HuH-7.5 (cell line): ENCODE measurements around the gene PPHLN1.
A peak's percentile ranks its signal among the peaks of the same experiment; 100 is the strongest.
"Not testable (repeated sequence)": the region's sequence is repeated elsewhere in the genome, so short reads cannot be mapped to it uniquely, and the experiment has no call there.

Source experiments
- DNase-seq: peaks from one replicate; pipeline ENCODE4 v3.0.0; 2011; ENCODE audit warnings: low spot score

Gene PPHLN1

GRCh38 chr12:42322567-42322966 is 3.4 kb upstream of the PPHLN1 start:
- no peak for DNase-seq

GRCh38 chr12:42323856-42324255 is 2.1 kb upstream of the PPHLN1 start:
- no peak for DNase-seq

- no peak for DNase-seq
Measured at GRCh38 chr12:42325326-42325652, 678 bp upstream of the PPHLN1 start.

- no peak for DNase-seq
Measured at GRCh38 chr12:42326541-42327226, 717 bp downstream of the PPHLN1 start.

GRCh38 chr12:42327227-42327590 is 1.2 kb downstream of the PPHLN1 start:
- DNase-seq: no peak

GRCh38 chr12:42330097-42330496 is 4.1 kb downstream of the PPHLN1 start:
- DNase-seq: not testable (repeated sequence)

- peak; percentile 20 for DNase-seq
Measured at GRCh38 chr12:42332301-42333285, 6.6 kb downstream of the PPHLN1 start.

GRCh38 chr12:42336286-42336685 is 10.3 kb downstream of the PPHLN1 start:
- no peak for DNase-seq

GRCh38 chr12:42338280-42338679 is 12.3 kb downstream of the PPHLN1 start:
- DNase-seq: no peak

- DNase-seq: no peak
Measured at GRCh38 chr12:42342028-42342427, 16.1 kb downstream of the PPHLN1 start.

GRCh38 chr12:42343721-42344120 is 17.8 kb downstream of the PPHLN1 start:
- no peak for DNase-seq

- no peak for DNase-seq
Measured at GRCh38 chr12:42346403-42347002, 20.5 kb downstream of the PPHLN1 start.

GRCh38 chr12:42349119-42350020 is 23.4 kb downstream of the PPHLN1 start:
- not testable (repeated sequence) for DNase-seq

- DNase-seq: not testable (repeated sequence)
Measured at GRCh38 chr12:42350021-42350407, 24.0 kb downstream of the PPHLN1 start.

- DNase-seq: no peak
Measured at GRCh38 chr12:42356344-42356743, 30.4 kb downstream of the PPHLN1 start.

GRCh38 chr12:42360747-42361403 is 34.9 kb downstream of the PPHLN1 start:
- DNase-seq: no peak

- DNase-seq: no peak
Measured at GRCh38 chr12:42361909-42362646, 36.1 kb downstream of the PPHLN1 start.

- DNase-seq: no peak
Measured at GRCh38 chr12:42362647-42363260, 36.8 kb downstream of the PPHLN1 start.

GRCh38 chr12:42364692-42365091 is 38.7 kb downstream of the PPHLN1 start:
- no peak for DNase-seq

- DNase-seq: no peak
Measured at GRCh38 chr12:42365486-42365885, 39.5 kb downstream of the PPHLN1 start.
